ENCODE data around the gene AANAT. TPM values are rescaled to one million over a fixed set of nuclear protein-coding genes. Genes with fewer than 3 reads are reported as not detected.

Gene AANAT
- total and polyA plus RNA-seq, 11 donors: 0.19 TPM; not detected in 10

DNA sequence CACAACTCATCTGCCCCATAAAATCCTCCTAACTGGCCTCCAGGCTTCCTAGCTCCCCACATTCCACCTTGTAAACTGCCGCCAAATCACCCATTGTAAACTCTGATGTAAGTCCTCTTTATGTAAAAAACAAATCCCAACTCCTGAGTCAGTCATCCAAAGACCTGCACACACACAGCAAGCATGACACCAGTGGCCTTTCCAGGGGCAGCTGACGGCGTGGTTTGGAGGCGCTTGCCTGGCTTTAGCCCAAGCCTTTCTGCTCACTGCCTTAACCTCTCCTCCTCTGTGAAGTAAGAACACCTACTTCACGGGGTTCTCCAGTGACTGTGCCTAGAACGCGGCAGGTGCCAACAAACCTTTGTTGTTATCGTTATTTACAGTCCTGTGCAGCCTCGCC, 28.5 kb upstream of the AANAT start:
- Histone ChIP-seq H3K27me3 (no peaks in the 10 kb centered on the region), H3K4me1 (peaks cover 0 to 73% (median 38%) of the 10 kb centered on the region in 12 donors), H3K9me3 (no peaks in the 10 kb centered on the region), H3K36me3 (no peaks in the 10 kb centered on the region), H3K27ac (peak overlapping the region in 5 of 12 donors; percentile 7 to 59 (median 30)), H3K4me3 (no peak overlapping the region)
- no peak for TF ChIP-seq POLR2A (IDR thresholded peaks at IDR 0.05)
- TF ChIP-seq, protein P1, sequence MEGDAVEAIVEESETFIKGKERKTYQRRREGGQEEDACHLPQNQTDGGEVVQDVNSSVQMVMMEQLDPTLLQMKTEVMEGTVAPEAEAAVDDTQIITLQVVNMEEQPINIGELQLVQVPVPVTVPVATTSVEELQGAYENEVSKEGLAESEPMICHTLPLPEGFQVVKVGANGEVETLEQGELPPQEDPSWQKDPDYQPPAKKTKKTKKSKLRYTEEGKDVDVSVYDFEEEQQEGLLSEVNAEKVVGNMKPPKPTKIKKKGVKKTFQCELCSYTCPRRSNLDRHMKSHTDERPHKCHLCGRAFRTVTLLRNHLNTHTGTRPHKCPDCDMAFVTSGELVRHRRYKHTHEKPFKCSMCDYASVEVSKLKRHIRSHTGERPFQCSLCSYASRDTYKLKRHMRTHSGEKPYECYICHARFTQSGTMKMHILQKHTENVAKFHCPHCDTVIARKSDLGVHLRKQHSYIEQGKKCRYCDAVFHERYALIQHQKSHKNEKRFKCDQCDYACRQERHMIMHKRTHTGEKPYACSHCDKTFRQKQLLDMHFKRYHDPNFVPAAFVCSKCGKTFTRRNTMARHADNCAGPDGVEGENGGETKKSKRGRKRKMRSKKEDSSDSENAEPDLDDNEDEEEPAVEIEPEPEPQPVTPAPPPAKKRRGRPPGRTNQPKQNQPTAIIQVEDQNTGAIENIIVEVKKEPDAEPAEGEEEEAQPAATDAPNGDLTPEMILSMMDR (IDR thresholded peaks at IDR 0.05): no peak
- ATAC-seq: peak in 3 of 4 donors; percentile 42 to 48 (median 47)
- intact Hi-C loops (cut with DNase I): no loop called here
- 57 to 76% (median 64%) methylated on average over 9 of the region's 9 CpGs for WGBS, 4 donors
- no peak for DNase-seq

DNA sequence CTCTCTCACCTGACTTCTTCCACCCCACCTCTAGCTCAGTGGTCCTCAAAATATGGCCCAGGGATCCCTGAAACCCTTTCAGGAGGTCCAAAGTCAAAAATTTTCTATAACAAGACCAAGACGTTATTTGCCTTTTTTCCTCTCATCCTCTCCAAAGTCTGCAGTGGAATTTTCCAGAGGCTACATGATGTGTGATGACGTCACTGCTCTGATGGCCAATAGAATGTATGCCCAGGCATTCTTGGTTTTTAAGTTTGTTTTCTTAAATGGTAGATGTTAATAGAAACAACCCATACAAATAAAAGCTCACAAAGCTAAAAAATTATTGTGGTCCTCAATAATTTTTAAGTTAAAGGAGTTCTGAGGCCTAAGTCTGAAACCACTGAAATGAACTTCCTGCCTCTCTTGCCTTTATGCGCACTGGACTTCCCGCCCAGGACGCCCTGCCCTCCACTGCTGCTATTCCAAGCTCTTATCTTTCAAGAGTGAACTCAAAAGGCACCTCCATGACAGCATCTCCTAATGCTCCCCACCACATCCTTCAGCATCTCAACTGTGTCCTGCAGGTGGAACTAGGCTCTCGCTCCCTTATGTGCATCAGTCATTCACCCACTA, 28.0 kb upstream of the AANAT start:
- intact Hi-C loops (cut with DNase I): no loop called here
- no peaks in the 10 kb centered on the region for H3K9me3 ChIP-seq
- peaks cover 0 to 75% (median 40%) of the 10 kb centered on the region in 12 donors for H3K4me1 ChIP-seq
- DNase-seq: no peak
- no peak overlapping the region for H3K4me3 ChIP-seq
- 80 to 87% (median 83%) methylated on average over 6 of the region's 6 CpGs for WGBS, 4 donors
- no peak for ATAC-seq
- TF ChIP-seq, protein P1 (IDR thresholded peaks at IDR 0.05): no peak
- TF ChIP-seq POLR2A (IDR thresholded peaks at IDR 0.05): no peak
- H3K27ac ChIP-seq: peak overlapping the region in 5 of 12 donors; percentile 7 to 59 (median 30)
- no peaks in the 10 kb centered on the region for H3K36me3 ChIP-seq
- H3K27me3 ChIP-seq: no peaks in the 10 kb centered on the region

DNA sequence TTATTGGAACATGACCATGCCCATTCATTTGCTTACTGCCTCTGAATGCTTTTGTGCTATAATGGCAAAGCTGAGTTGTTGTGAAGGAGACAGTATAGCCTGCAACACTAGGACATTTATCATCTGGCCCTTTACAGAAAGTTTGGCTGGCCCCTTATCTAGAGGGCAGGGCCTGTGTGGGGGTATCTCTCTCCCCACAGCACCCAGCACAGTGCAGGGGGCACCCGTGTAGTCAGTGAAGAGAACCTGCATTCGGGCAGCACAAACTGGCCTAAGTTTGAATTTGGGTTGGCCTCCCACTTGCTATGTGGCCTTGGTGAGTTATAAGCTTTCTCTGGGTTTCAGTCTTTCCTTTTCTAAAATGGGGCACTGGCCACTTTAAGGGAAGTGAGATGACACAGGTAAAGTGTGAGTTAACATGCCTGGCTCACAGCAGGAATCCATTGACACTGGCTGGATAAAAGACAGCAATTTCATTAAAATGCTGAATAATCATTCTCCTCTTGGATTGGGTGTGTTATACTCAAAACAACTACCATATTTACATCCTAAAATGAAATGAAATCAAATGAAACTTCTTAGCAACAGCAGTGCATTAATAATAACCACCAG, 26.5 kb upstream of the AANAT start:
- 50 to 66% (median 63%) methylated on average over 2 of the region's 2 CpGs for WGBS, 4 donors
- no peaks in the 10 kb centered on the region for H3K9me3 ChIP-seq
- no peaks in the 10 kb centered on the region for H3K27me3 ChIP-seq
- ATAC-seq (no peak), DNase-seq (no peak)
- intact Hi-C loops (cut with DNase I): no loop called here
- TF ChIP-seq POLR2A (IDR thresholded peaks at IDR 0.05): no peak
- TF ChIP-seq, protein P1 (IDR thresholded peaks at IDR 0.05): no peak
- H3K36me3 ChIP-seq: no peaks in the 10 kb centered on the region
- peak overlapping the region in 2 of 12 donors; percentile 6 to 22 for H3K27ac ChIP-seq
- H3K4me1 ChIP-seq: peaks cover 3 to 75% (median 43%) of the 10 kb centered on the region in 12 donors
- H3K4me3 ChIP-seq: no peak overlapping the region

- Histone ChIP-seq H3K27me3 (no peaks in the 10 kb centered on the region), H3K36me3 (no peaks in the 10 kb centered on the region), H3K4me1 (peaks cover 3 to 84% (median 49%) of the 10 kb centered on the region in 12 donors), H3K27ac (no peak overlapping the region), H3K4me3 (no peak overlapping the region), H3K9me3 (no peaks in the 10 kb centered on the region)
- 61 to 76% (median 65%) methylated on average over 8 to 13 of the region's 13 CpGs for WGBS, 4 donors
- intact Hi-C loops (cut with DNase I): no loop called here
- ATAC-seq (no peak), DNase-seq (no peak)
- no peak for TF ChIP-seq POLR2A (IDR thresholded peaks at IDR 0.05)
- TF ChIP-seq, protein P1 (IDR thresholded peaks at IDR 0.05): no peak
Observed at GRCh38 chr17:76441686-76442340, 25.6 kb upstream of the AANAT start.
